NCI-H2029 treated with DMSO at 0.1 percent for 48 hours (cell line): ENCODE results near the gene FAM3D.

Experiments
- DNase-seq: peaks from one replicate; lab custom pipeline; 2025; lab: John Stamatoyannopoulos, UW

FAM3D gene

DNA sequence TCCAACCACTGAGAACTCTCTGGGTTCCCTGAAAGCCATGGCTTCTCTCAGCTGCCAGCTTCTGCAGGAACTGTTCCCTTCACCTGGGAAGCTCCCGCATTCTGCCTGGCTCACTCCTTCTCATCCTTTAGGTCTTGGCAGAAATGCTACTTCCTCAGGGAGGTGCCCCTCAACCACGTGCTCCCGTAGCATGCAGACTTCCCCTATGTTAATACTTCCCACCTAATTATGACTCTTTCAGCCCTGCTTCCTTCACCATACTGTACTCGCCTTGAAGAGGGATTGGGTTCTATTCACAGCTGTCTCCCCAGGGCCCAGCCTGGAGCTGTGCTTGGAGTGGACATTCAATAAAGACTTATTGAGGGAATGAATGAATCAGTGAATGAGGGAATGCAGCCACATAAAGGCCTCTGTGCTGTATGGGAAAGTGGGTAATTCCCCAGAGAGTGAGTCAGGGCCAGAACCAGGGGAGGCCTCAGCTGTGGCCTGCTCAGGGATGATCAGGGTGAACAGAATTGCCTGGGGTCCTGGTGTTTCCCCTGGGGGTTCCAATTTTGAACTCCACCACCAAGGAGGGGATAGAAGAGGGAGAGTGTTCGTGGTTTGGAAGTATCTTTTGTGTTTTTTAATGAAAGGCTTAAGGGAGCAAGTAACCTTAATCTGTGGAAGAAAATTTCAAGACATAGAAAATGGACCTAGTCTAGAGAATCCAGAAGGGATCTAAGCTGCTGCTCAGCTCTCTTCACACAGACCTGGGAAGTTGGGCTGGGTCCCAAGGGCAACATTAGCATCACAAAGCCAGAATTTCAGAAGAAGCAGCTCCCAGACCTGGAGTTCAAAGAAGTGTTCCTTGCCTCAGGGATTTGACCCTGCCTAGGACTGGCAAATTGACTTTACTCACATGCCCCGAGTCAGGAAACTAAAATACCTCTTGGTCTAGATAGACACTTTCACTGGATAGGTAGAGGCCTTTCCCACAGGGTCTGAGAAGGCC lies 74.8 kb downstream of the FAM3D start:
- no peak for DNase-seq

DNA sequence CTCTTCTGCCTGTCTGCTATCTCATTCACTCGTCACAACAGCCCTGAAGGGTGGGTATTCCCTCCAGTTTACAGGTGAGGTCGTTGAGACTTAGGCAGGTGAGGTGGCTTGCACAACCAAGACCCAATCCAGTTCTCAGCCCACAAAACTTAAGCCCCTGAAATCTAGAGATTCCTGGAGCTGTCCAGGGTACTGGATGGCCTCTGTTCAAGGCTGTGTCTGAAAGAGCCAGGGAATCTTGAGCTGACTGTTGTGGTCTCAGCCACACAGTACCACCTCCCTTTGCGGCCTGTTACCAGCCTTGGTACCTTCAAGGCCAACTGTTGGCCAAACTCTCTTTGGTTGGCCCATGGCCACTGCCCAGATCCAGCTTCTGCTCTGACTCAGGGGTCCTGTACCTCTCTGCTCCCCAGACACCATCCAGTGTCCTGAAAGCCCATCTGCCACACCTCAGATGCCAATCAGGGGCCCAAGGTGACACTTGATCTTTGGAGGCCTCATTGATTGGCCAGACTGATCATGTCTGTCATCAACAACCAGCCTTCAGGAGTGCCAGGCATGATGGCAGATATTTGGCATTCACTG lies 78.5 kb downstream of the FAM3D start:
- no peak for DNase-seq

DNA sequence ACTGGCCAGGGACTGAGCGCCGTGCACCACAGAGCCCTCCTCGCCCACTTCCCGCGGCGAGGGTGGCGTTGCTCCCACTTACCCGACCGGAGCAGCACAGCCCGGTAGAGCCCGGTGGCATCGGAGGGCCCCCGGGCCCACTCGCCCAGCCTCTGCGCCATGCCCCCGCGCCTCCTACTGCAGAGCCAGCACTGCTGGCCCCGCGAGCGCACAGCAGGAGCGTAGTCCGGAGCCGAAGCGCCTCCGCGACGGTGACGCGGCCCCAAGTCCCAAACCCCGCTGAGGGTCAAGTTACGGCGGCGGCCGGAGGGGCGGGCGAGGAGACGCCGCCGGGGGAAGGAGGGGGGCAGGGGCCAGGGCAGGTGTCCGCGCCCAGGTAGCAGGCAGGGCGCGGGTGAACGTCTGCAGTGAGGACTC lies 79.8 kb downstream of the FAM3D start:
- DNase-seq = no peak

DNA sequence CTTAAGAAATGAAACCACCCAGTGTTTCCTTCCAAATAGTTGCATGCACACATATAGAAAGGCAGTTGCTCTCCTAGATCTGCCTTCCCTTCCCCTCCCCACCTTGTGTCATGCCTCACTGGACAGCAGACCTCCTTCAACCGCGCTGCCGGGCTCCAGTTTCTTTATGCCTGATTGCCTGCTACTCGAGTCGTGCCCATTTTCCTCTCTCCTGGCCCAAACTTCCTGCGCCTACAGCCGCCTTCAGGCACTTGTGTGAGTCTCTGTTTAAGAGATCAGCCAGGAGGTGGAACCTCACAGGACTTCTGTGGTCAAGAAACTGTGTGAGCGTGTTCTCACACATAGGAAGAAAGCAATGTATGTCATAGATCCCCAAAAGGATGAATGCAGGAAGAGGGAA lies 80.6 kb downstream of the FAM3D start:
- DNase-seq = no peak

DNA sequence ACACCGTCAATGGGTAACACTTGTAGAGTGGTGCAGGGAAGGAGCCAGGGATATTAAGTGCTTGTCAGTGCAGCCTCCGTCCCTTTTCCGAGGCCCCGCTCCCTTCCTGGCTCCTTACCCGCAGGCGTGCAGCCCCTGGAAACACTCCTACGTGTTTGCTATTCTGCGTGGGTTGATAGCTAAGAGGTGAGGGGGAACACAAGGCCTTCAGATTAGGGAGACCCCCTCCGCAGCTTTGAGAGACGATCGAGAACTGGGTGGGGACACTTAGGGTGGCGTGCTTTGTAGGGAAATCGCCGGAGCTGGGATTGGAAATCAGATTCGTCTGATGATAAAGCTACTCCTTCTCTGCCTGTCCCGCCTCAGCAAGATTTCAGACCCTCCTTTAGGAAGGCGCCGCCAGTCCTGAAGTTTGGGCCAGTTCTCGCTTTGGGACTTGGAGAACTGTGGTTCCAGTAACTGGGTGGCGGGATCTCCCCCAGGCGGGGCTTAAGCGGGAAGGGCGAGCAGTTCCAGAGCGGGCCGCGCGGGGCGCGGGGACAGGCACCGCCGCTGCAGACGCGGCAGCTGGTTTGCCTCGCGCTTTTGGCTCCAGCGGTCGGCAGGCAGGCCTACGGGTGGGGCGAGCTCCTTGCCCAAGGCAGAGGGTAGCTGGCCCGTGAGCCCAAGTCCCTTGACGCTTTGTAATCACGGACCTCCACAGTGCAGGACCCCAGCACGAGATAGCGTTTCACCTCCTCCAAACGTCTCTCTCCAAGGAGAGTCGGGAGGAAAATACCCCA lies 81.4 kb downstream of the FAM3D start:
- no peak for DNase-seq

DNA sequence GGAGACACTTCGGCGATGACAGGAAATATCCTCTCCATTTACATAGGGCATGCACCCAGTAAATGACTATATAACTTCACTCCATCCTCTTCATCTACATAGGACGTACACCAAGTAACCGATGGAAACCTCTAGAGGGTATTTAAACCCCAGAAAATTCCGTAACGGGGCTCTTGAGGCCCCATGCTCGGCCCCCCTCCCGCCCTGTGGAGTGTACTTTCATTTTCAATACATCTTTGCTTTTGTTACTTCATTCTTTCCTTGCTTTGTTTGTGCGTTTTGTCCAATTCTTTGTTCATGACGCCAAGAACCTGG lies 81.9 kb downstream of the FAM3D start:
- DNase-seq = no peak
